ENCODE results near the gene LASP1NB.

Gene LASP1NB

GRCh38 chr17:38910325-38910724 lies 15.1 kb upstream of the LASP1NB start:
- no peaks in the 10 kb centered on the region for H3K9me1 ChIP-seq (replicated peaks; ENCODE audit: control insufficient read depth, extremely low read depth, insufficient read depth, low read length)
- H3K27me3 ChIP-seq (ENCODE audit: control insufficient read depth in 2 of 2, insufficient read depth in 2 of 2, low read length in 2 of 2): no peaks in the 10 kb centered on the region
- dilution Hi-C loops (cut with MboI; ENCODE audit: extremely low pct_ligation_motif_present, low sequenced_read_pairs) (no loop called here), intact Hi-C loops (cut with micrococcal nuclease) (no loop called here)
- H3K27ac ChIP-seq (ENCODE audit: insufficient read depth, low read depth, low read length): no peak overlapping the region
- CTCF ChIA-PET: no interaction called here
- no peak overlapping the region for H3K9ac ChIP-seq (replicated peaks; ENCODE audit: extremely low read depth, insufficient read depth, low read length)
- POLR2A ChIA-PET: interaction anchor here (0.7 kb wide), 1 partner anchor 41 kb away, joined by 3 read pairs; the partner anchor contains the start of gene LASP1
- H3K4me3 ChIP-seq (replicated peaks in 1 of 3; ENCODE audit: insufficient read depth in 1 of 3, low read depth in 1 of 3, low read length in 3 of 3): no peak overlapping the region
- no peak overlapping the region for H2AFZ ChIP-seq (ENCODE audit: low read depth, low read length)
- H3K79me2 ChIP-seq (ENCODE audit: control insufficient read depth, insufficient read depth, low read length): peaks cover 38% of the 10 kb centered on the region
- H4K20me1 ChIP-seq (replicated peaks; ENCODE audit: control insufficient read depth, extremely low read depth, insufficient read depth, low read length): no peaks in the 10 kb centered on the region
- H3K36me3 ChIP-seq (ENCODE audit: control insufficient read depth in 2 of 2, extremely low read depth in 1 of 2, insufficient read depth in 2 of 2, low read length in 2 of 2): peaks cover 6 to 35% of the 10 kb centered on the region in 2 experiments
- BruUV-seq (replicated peaks): no TSS peak
- DNase-seq (ENCODE audit: low read depth, low spot score) (no peak), FAIRE-seq (no peak)
- peaks cover 32% of the 10 kb centered on the region for H3K4me1 ChIP-seq (ENCODE audit: control insufficient read depth, extremely low read depth, insufficient read depth, low read length)
- TF ChIP-seq MYC (IDR thresholded peaks at IDR 0.05; ENCODE audit: low read depth, low read length) (no peak), EZH2 (IDR thresholded peaks at IDR 0.05; ENCODE audit: borderline replicate concordance, low read depth, low read length, severe bottlenecking) (no peak), CTCF (IDR thresholded peaks at IDR 0.05; ENCODE audit: extremely low read depth in 1 of 2, insufficient read depth in 1 of 2, low read depth in 1 of 2, low read length in 2 of 2) (no peak), POLR2A (IDR thresholded peaks at IDR 0.05; ENCODE audit: low read depth, low read length) (no peak), JUN (IDR thresholded peaks at IDR 0.05; ENCODE audit: borderline replicate concordance, insufficient read depth, insufficient read length, low read depth) (no peak), GATA2 (IDR thresholded peaks at IDR 0.05; ENCODE audit: insufficient read depth, insufficient read length, low read depth, low read length) (no peak), POLR2AphosphoS5 (IDR thresholded peaks at IDR 0.05; ENCODE audit: insufficient read depth, low read depth, low read length) (no peak), FOS (IDR thresholded peaks at IDR 0.05; ENCODE audit: borderline replicate concordance, insufficient read depth, low read length) (no peak)
- TF ChIP-seq, protein P1, sequence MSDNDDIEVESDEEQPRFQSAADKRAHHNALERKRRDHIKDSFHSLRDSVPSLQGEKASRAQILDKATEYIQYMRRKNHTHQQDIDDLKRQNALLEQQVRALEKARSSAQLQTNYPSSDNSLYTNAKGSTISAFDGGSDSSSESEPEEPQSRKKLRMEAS (IDR thresholded peaks at IDR 0.05; ENCODE audit: insufficient read depth, insufficient read length): no peak
- H3K9me3 ChIP-seq (replicated peaks; ENCODE audit: control insufficient read depth, insufficient read depth, low read length): no peaks in the 10 kb centered on the region
- no peak overlapping the region for H3K4me2 ChIP-seq (ENCODE audit: insufficient read depth, low read length)

Data from endothelial cell of umbilical vein (primary cell).